GM12878 (cell line): Measurements from ENCODE around the gene C17orf107. TPM values are rescaled to one million over a fixed set of nuclear protein-coding genes. Genes with fewer than 3 reads are reported as not detected.

Experiments used
- BACH1 ChIP-seq: fragments of 450-650 bp; IDR thresholded peaks from 2 replicates; pipeline ENCODE4 v1.6.1; 2017; ENCODE audit warnings: mild to moderate bottlenecking, borderline replicate concordance
- CBFB ChIP-seq: IDR thresholded peaks from 2 replicates; pipeline ENCODE4 v1.6.1; 2016; ENCODE audit warnings: antibody characterized with exemption, low read depth
- CHD1 ChIP-seq: IDR thresholded peaks from 2 replicates; pipeline ENCODE4 v1.6.1; 2012; ENCODE audit warnings: low read depth, low read length, improper control_type of control experiment
- ESRRA ChIP-seq: IDR thresholded peaks from 2 replicates; pipeline ENCODE4 v1.6.1; 2012; ENCODE audit warnings: mild to moderate bottlenecking, low read length, improper control_type of control experiment
- NBN ChIP-seq: fragments of 450-650 bp; IDR thresholded peaks from 2 replicates; pipeline ENCODE4 v1.6.1; 2016
- NFYB ChIP-seq: IDR thresholded peaks from 2 replicates; pipeline ENCODE4 v1.6.1; 2011; ENCODE audit warnings: low read depth, mild to moderate bottlenecking, low read length, improper control_type of control experiment, moderate library complexity; ENCODE audit not compliant: insufficient read depth
- SMAD5 ChIP-seq: IDR thresholded peaks from 2 replicates; pipeline ENCODE4 v1.6.1; 2016; ENCODE audit warnings: antibody characterized with exemption, low read depth
- SPI1 ChIP-seq: IDR thresholded peaks from 2 replicates; pipeline ENCODE4 v1.6.1; 2011; ENCODE audit warnings: low read depth, mild to moderate bottlenecking, low read length, moderate library complexity, borderline replicate concordance; ENCODE audit not compliant: insufficient read depth
- SREBF2 ChIP-seq: IDR thresholded peaks from 2 replicates; pipeline ENCODE4 v1.6.1; 2012; ENCODE audit warnings: mild to moderate bottlenecking, low read length
- ZNF207 ChIP-seq: fragments of 450-650 bp; IDR thresholded peaks from 2 replicates; pipeline ENCODE4 v1.6.1; 2014; ENCODE audit warnings: antibody characterized with exemption, mild to moderate bottlenecking, borderline replicate concordance
- ZNF384 ChIP-seq: IDR thresholded peaks from 2 replicates; pipeline ENCODE4 v1.6.1; 2012; ENCODE audit warnings: low read depth, mild to moderate bottlenecking, low read length, improper control_type of control experiment, borderline replicate concordance
- polyA plus RNA-seq, 11 experiments: library from polyadenylated mRNA; depleted of rRNA in 4 of 11; unstranded in 6 of 11; stranded (reverse) in 5 of 11; fragments of >200 nt; fragmentation: Nextera tagmentation in 4 of 11; fragmentation: Illumina TruSeq in 1 of 11; extraction: Ambion mirVana in 4 of 11; extraction: Trizol in 1 of 11; gene quantifications; 1 replicate in 1 of 11; 2 replicates in 10 of 11; pipeline versions ENCODE4 v1.2.1 to v1.2.3, GENCODE V29; 2011 to 2016; ENCODE audit warnings: inconsistent platforms in 2 of 11, missing spikeins in 2 of 11, low read depth in 1 of 11
- total RNA-seq, 4 experiments: library from RNA; depleted of rRNA in 3 of 4; stranded (reverse); fragments of >200 nt in 3 of 4; fragmentation: Illumina TruSeq in 1 of 4; extraction: Trizol in 1 of 4; gene quantifications; 2 replicates each; pipeline versions ENCODE4 v1.2.1 to v1.2.3, GENCODE V29; 2013 to 2021
- TF ChIP-seq, protein P1 (sequence below): IDR thresholded peaks from 2 replicates; pipeline ENCODE4 v1.6.1; 2012; ENCODE audit warnings: improper control_type of control experiment, low read depth, low read length; ENCODE audit not compliant: insufficient replicate concordance
- TF ChIP-seq, protein P2 (sequence below): fragments of 450-650 bp; IDR thresholded peaks from 2 replicates; pipeline ENCODE4 v1.6.1; 2017; ENCODE audit warnings: mild to moderate bottlenecking, low read depth, inconsistent platforms; ENCODE audit not compliant: poor library complexity, severe bottlenecking
- TF ChIP-seq, protein P3 (sequence below): fragments of 150-350 bp; IDR thresholded peaks from 2 replicates; pipeline ENCODE4 v1.6.1; 2016; ENCODE audit warnings: low read depth, low read length
- TF ChIP-seq, protein P4 (sequence below): fragments of 450-650 bp; IDR thresholded peaks from 2 replicates; pipeline ENCODE4 v1.6.1; 2016; ENCODE audit warnings: mild to moderate bottlenecking
- TF ChIP-seq, protein P5 (sequence below): fragments of 450-650 bp; IDR thresholded peaks from 2 replicates; pipeline ENCODE4 v1.6.1; 2017; ENCODE audit warnings: borderline replicate concordance

Gene C17orf107
- total and polyA plus RNA-seq, 10 of the 15 experiments (the other 5 are each of a cell fraction or from before 2014, with no cell fraction given), result 0.05 to 0.46 (median 0.11) TPM; not detected in 3

DNA sequence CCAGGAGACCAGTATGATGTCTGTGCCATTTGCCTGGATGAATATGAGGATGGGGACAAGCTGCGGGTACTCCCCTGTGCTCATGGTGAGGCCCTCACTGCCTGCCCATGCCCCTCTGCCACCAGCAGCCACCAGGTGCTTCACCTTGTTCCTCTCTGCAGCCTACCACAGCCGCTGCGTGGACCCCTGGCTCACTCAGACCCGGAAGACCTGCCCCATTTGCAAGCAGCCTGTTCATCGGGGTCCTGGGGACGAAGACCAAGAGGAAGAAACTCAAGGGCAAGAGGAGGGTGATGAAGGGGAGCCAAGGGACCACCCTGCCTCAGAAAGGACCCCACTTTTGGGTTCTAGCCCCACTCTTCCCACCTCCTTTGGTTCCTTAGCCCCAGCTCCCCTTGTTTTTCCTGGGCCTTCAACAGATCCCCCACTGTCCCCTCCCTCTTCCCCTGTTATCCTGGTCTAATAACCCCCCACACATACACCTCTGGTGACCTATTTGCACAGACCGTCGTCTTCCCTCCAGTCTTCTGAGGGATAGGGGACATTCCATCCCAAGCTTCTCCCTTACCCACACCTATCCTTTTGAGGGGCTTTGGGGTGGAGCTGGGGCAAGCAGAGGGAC, 45.3 kb downstream of the C17orf107 start (continued):
- TF ChIP-seq, protein P1, sequence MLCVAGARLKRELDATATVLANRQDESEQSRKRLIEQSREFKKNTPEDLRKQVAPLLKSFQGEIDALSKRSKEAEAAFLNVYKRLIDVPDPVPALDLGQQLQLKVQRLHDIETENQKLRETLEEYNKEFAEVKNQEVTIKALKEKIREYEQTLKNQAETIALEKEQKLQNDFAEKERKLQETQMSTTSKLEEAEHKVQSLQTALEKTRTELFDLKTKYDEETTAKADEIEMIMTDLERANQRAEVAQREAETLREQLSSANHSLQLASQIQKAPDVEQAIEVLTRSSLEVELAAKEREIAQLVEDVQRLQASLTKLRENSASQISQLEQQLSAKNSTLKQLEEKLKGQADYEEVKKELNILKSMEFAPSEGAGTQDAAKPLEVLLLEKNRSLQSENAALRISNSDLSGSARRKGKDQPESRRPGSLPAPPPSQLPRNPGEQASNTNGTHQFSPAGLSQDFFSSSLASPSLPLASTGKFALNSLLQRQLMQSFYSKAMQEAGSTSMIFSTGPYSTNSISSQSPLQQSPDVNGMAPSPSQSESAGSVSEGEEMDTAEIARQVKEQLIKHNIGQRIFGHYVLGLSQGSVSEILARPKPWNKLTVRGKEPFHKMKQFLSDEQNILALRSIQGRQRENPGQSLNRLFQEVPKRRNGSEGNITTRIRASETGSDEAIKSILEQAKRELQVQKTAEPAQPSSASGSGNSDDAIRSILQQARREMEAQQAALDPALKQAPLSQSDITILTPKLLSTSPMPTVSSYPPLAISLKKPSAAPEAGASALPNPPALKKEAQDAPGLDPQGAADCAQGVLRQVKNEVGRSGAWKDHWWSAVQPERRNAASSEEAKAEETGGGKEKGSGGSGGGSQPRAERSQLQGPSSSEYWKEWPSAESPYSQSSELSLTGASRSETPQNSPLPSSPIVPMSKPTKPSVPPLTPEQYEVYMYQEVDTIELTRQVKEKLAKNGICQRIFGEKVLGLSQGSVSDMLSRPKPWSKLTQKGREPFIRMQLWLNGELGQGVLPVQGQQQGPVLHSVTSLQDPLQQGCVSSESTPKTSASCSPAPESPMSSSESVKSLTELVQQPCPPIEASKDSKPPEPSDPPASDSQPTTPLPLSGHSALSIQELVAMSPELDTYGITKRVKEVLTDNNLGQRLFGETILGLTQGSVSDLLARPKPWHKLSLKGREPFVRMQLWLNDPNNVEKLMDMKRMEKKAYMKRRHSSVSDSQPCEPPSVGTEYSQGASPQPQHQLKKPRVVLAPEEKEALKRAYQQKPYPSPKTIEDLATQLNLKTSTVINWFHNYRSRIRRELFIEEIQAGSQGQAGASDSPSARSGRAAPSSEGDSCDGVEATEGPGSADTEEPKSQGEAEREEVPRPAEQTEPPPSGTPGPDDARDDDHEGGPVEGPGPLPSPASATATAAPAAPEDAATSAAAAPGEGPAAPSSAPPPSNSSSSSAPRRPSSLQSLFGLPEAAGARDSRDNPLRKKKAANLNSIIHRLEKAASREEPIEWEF, result no peak
- TF ChIP-seq, protein P2, sequence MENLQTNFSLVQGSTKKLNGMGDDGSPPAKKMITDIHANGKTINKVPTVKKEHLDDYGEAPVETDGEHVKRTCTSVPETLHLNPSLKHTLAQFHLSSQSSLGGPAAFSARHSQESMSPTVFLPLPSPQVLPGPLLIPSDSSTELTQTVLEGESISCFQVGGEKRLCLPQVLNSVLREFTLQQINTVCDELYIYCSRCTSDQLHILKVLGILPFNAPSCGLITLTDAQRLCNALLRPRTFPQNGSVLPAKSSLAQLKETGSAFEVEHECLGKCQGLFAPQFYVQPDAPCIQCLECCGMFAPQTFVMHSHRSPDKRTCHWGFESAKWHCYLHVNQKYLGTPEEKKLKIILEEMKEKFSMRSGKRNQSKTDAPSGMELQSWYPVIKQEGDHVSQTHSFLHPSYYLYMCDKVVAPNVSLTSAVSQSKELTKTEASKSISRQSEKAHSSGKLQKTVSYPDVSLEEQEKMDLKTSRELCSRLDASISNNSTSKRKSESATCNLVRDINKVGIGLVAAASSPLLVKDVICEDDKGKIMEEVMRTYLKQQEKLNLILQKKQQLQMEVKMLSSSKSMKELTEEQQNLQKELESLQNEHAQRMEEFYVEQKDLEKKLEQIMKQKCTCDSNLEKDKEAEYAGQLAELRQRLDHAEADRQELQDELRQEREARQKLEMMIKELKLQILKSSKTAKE, result no peak
- TF ChIP-seq, protein P3, sequence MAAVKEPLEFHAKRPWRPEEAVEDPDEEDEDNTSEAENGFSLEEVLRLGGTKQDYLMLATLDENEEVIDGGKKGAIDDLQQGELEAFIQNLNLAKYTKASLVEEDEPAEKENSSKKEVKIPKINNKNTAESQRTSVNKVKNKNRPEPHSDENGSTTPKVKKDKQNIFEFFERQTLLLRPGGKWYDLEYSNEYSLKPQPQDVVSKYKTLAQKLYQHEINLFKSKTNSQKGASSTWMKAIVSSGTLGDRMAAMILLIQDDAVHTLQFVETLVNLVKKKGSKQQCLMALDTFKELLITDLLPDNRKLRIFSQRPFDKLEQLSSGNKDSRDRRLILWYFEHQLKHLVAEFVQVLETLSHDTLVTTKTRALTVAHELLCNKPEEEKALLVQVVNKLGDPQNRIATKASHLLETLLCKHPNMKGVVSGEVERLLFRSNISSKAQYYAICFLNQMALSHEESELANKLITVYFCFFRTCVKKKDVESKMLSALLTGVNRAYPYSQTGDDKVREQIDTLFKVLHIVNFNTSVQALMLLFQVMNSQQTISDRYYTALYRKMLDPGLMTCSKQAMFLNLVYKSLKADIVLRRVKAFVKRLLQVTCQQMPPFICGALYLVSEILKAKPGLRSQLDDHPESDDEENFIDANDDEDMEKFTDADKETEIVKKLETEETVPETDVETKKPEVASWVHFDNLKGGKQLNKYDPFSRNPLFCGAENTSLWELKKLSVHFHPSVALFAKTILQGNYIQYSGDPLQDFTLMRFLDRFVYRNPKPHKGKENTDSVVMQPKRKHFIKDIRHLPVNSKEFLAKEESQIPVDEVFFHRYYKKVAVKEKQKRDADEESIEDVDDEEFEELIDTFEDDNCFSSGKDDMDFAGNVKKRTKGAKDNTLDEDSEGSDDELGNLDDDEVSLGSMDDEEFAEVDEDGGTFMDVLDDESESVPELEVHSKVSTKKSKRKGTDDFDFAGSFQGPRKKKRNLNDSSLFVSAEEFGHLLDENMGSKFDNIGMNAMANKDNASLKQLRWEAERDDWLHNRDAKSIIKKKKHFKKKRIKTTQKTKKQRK, result peak; percentile 23; the same call in 1 of the 2 replicates
- TF ChIP-seq ZNF207, result peak; percentile 67; the same call in 1 of the 2 replicates
- no peak for TF ChIP-seq SPI1
- no peak for TF ChIP-seq NFYB
- TF ChIP-seq CBFB, result no peak; the same call in 1 of the 2 replicates
- TF ChIP-seq BACH1, result peak; percentile 32; the same call in 1 of the 2 replicates
- no peak for TF ChIP-seq CHD1
- TF ChIP-seq ZNF384, result no peak
- no peak for TF ChIP-seq ESRRA
- TF ChIP-seq NBN, result no peak
- TF ChIP-seq SMAD5, result 0 out of 2 replicates have a peak, but pooled peaks have one; percentile 31
- TF ChIP-seq, protein P4, sequence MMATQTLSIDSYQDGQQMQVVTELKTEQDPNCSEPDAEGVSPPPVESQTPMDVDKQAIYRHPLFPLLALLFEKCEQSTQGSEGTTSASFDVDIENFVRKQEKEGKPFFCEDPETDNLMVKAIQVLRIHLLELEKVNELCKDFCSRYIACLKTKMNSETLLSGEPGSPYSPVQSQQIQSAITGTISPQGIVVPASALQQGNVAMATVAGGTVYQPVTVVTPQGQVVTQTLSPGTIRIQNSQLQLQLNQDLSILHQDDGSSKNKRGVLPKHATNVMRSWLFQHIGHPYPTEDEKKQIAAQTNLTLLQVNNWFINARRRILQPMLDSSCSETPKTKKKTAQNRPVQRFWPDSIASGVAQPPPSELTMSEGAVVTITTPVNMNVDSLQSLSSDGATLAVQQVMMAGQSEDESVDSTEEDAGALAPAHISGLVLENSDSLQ, result no peak
- no peak for TF ChIP-seq SREBF2
- TF ChIP-seq, protein P5, sequence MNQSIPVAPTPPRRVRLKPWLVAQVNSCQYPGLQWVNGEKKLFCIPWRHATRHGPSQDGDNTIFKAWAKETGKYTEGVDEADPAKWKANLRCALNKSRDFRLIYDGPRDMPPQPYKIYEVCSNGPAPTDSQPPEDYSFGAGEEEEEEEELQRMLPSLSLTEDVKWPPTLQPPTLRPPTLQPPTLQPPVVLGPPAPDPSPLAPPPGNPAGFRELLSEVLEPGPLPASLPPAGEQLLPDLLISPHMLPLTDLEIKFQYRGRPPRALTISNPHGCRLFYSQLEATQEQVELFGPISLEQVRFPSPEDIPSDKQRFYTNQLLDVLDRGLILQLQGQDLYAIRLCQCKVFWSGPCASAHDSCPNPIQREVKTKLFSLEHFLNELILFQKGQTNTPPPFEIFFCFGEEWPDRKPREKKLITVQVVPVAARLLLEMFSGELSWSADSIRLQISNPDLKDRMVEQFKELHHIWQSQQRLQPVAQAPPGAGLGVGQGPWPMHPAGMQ, result no peak
